NCI-H2171 treated with DMSO at 0.1 percent for 48 hours (cell line): ENCODE results near the gene CHMP6.
A peak's percentile ranks its signal among the peaks of the same experiment; 100 is the strongest.

ENCODE experiments used
- DNase-seq: peaks from one replicate; lab custom pipeline; 2025; lab: John Stamatoyannopoulos, UW

The CHMP6 gene

GRCh38 chr17:80992077-80992947, 671 bp downstream of the CHMP6 start:
- DNase-seq = no peak

DNA sequence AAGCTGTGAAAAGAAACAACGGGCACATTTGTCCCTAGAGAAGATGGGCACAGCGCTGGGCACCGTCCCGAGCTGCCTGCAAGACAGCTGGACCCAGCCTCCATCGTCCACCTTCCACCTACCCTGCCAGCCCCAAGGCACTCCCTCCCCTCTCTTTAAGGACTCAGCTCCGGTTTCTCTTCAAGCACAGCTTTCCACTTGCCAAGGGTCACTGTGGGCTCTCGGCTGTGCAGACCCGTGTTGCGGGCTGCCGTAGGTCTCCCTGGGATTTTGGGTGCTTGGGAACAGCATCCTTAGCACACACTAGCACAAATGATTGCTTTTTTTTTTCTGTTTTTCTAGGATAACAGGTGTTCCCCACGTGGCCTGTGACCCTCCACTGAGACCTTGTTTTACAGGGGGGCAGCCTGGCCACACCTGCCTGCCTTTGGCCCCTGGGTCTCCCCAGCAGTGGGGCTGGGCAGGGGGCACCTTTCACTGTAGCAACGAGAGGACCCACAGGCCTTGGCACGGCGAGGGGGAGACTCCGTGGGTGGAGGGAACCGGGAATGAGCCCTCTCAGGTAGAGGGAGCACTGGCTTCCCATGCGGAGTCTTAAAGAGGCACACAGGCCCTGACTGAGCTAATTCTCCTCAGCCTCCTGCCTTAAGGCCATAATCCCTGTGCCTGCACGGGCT, 1.4 kb downstream of the CHMP6 start:
- DNase-seq = no peak

- DNase-seq = no peak
Observed at GRCh38 chr17:80995131-80995530, 3.5 kb downstream of the CHMP6 start.

GRCh38 chr17:80996422-80997305, 5.0 kb downstream of the CHMP6 start:
- no peak for DNase-seq

GRCh38 chr17:80997424-80998117, 5.9 kb downstream of the CHMP6 start:
- no peak for DNase-seq

DNA sequence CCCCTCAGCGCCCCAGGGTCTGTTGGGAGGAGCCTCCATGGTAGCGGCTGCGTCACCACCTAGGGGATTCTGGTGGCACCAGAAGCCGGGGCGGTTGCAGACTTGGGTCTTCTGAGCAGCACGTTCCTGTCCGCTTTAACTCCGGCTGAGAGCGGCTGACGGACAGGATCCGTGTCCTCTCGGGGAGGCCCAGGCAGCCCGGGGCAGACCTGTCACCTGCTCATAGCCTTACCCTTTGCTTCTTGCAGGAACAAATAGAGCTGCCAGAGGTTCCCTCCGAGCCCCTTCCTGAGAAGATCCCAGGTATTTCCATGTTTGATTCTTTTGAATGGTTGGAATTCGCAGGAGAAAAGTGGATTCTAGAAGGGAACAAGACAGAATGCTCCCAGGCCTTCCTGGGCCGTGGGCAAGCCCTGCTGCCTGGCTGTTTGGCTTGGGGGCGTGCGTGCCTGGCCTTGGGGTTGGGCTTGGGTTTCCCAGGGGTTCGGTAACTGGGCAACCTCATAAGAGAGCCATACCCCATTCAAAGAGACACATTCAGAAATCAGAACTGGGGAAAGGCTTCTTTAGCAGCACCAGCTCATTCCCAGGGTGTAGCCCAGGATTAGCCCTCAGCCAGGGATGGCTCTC, 6.6 kb downstream of the CHMP6 start:
- DNase-seq = no peak

GRCh38 chr17:80998748-80999535, 7.3 kb downstream of the CHMP6 start:
- no peak for DNase-seq

DNA sequence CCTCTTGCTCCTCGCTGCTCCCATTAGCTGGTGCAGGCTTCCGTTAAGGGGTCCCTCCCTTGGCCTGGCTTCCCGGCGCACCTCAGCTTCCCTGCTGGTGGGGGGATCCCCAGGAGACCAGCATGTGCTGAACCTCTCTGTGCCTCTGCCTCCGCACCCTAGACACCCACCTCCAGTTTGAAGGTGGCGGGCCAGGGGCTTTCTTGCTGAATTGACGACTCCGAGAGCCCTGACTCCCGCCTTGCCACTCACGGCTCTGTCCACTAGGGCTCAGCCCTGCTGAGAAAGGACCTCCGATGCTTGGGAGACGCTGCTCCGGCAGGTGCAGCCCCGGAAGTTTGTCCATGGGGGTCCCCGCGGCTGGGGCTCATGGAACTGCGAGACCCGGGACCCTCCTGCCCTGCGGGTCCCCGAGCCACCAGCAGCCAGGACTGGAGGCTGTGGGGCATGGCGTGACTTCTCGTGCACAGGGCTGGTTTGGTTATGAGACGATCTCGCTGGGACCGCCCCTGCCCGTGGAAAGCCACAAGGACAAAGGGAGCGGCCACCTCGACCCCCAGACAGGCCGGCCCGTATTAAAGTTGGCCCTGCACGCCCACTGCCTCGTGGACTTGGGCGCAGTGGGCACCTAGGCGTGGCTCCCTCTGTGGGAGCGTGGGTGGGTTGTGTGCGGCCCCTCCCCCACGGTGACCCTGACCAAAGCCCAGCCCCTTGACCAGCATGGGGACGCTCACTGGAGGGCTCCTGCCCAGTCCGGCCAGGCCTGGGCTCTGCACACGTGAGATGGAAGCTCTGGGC, 8.1 kb downstream of the CHMP6 start:
- no peak for DNase-seq

DNA sequence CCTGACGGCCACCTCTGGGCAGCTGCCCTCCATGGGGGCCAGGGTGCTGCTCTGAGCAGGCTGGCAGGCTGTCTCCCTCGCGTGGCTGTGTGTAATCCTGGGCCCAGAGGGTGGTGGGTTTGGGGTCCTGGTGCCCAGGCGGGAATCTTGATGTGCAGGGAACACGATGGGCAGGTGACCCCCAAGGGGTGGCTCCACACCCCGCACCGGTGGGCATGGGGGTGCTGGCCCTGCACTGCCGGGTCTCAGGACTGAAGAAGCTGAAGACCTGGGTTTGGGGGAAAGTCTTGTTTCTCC, 8.6 kb downstream of the CHMP6 start:
- DNase-seq = no peak

DNA sequence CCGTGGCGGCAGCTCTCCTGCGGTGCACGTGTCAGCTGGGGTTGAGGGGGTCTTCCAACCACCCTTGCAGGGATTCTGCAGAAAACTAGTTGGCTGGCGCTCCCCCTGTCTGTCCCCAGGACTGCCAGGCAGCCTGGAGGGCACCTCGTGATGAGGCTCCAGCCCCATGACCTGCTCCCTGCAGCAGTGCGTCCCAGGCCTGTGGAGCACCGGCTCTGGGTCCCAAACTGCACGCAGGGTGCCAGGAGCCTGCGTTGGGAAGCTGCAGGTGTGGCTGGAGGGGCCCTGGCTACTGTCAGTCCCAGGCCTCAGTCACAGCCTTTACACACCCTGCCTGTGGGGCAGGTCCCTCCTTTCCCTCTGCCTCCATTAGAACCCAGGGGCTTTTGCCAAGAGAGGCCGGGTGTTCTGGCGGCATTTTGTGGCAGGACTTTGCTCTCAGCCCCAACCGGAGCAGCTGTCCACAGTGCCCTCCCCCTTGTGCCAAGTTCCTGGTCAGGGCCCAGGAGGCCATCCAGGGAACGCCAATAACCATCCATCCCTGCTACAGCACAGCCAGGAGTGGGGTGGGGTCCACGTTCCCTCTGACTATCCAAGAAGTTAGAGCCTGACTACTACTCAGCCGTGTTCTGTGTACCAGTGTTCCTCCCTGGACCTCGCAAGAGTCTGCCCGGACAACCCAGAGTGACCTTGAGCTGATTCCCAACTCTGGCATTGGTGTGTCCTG, 9.2 kb downstream of the CHMP6 start:
- DNase-seq = no peak

DNA sequence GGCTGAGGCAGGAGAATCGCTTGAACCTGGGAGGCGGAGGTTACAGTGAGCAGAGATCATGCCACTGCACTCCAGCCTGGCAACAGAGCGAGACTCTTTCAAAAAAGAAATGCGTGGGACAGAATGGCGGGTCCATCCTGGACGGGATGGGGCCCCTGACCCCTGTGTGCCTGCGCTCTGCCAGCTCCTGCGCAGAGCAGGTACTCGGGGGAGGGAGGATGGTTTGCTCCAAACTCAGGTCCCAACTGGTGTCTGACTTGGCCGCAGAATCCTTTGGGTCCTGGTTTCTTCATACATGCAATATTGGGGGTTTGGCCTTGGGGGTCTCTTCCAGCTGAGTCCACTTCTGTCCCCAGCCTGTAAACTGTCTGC, 10.4 kb downstream of the CHMP6 start:
- DNase-seq = no peak

DNA sequence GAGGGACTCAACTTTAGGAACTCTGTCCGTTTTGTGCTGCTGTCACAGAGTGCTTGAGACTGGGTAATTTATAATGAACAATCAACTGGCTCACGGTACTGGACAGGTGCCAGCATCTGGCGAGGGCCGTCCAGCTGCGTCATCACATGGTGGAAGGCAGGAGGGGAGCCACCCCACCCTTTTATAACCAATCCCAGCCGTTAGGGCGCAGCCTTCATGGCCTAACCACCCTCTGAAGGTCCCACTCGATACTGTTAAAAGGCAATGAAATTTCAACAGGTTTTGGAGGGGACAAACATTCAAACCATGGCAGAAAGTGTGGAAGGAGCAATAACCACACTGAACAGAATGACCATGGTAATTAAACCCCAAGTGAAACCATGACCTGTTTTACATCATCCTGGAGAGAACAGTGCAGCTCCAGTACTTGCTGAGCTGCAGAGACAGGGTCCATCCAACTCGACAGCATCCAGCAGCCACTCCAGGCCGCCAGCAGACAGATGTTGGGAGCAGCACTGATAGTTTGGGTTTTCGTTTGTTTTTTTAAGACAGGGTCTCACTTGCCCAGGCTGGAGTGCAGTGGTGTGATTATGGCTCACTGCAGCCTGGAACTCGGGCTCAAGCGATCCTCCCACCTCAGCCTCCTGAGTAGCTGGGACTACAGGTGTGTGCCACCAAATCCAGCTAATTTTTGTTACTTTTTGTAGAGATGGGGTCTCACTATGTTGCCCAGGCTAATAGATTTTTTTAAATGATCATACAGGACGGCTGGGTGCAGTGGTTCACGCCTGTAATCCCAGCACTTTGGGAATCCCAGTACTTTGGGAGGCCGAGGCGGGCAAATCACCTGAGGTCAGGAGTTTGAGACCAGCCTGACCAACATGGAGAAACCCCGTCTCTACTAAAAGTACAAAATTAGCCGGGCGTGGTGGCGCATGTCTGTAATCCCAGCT, 11.0 kb downstream of the CHMP6 start:
- DNase-seq = peak; percentile 30

GRCh38 chr17:81003711-81004475, 12.3 kb downstream of the CHMP6 start:
- peak; percentile 30 for DNase-seq

DNA sequence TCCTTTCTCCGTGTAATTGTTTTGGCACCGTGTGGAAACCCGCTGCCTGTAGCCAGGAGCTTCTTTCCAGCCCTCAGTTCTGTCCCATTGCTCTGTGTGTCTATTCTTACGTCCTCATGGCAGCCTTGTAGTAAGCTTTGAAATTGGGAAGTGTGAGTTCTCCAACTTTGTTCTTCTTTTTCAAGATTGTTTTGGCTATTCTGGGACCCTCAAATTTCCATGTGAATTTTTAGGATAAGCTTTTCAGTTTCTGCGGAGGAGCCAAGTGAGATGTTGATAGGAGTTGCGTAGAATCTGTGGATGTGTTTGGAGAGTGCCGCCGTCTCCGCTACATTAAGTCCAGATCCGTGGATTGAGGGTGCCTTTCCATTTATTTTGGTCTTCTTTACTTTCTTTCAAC, 15.2 kb downstream of the CHMP6 start:
- DNase-seq = no peak

- DNase-seq = no peak
Observed at GRCh38 chr17:81008140-81008539, 16.5 kb downstream of the CHMP6 start.

GRCh38 chr17:81009136-81009535, 17.5 kb downstream of the CHMP6 start:
- no peak for DNase-seq

DNA sequence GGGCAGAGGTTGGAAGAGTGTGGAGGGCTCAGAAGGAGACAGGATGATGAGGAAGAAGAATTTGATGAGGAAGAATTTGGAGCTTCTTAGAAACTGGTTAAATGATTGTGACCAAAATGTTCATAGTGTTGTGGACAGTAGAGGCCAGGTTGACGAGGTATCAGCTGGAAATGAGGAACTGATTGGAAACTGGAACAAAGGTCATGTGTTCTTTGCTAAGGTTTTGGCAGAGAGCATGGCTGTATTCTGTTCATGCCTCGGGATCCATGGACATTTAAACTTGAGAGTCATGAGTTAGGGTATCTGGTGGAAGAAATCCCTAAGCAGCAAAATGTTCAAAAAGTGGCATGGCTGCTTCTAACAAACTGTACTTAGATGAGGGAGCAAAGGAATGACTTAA, 19.3 kb downstream of the CHMP6 start:
- DNase-seq = no peak
